HG03575 (cell line): Measurements from ENCODE around the gene TOMM22.

ENCODE experiments used
- ATAC-seq: cut with Tn5 transposase; IDR thresholded peaks from one replicate; pipeline ENCODE4 v1.9.1; 2021; ENCODE audit not compliant: unreplicated experiment, insufficient number of reproducible peaks, low FRiP score; ENCODE audit errors: extremely low read depth

Gene TOMM22

GRCh38 chr22:38694049-38694448 lies 12.3 kb downstream of the TOMM22 start:
- no peak for ATAC-seq

- no peak for ATAC-seq
Observed at GRCh38 chr22:38694940-38695339, 13.2 kb downstream of the TOMM22 start.

- no peak for ATAC-seq
Observed at GRCh38 chr22:38696606-38697424, 15.1 kb downstream of the TOMM22 start.

- no peak for ATAC-seq
Observed at GRCh38 chr22:38697425-38698089, 15.8 kb downstream of the TOMM22 start.

- no peak for ATAC-seq
Observed at GRCh38 chr22:38698407-38699094, 16.8 kb downstream of the TOMM22 start.

- no peak for ATAC-seq
Observed at GRCh38 chr22:38699143-38699542, 17.4 kb downstream of the TOMM22 start.

GRCh38 chr22:38699784-38700183 lies 18.0 kb downstream of the TOMM22 start:
- no peak for ATAC-seq

GRCh38 chr22:38700270-38700788 lies 18.6 kb downstream of the TOMM22 start:
- no peak for ATAC-seq

- ATAC-seq, result no peak
Observed at GRCh38 chr22:38700789-38701628, 19.3 kb downstream of the TOMM22 start, which contains the start of gene JOSD1. Gene JOSD1, minus strand, starts transcription at chr22:38700943. Its CDS starts 956 bp downstream, at chr22:38699987.

GRCh38 chr22:38704654-38705234 lies 23.0 kb downstream of the TOMM22 start:
- no peak for ATAC-seq

- ATAC-seq, result peak; percentile 53
Observed at GRCh38 chr22:38705235-38706100, 23.7 kb downstream of the TOMM22 start, which contains the start of gene GTPBP1. Gene GTPBP1, plus strand, starts transcription at chr22:38705944. Its CDS starts 12 bp downstream, at chr22:38705956.

- no peak for ATAC-seq
Observed at GRCh38 chr22:38706101-38706900, 24.5 kb downstream of the TOMM22 start.

- ATAC-seq, result no peak
Observed at GRCh38 chr22:38706901-38707195, 25.1 kb downstream of the TOMM22 start.

- ATAC-seq, result no peak
Observed at GRCh38 chr22:38707346-38707745, 25.6 kb downstream of the TOMM22 start.

- no peak for ATAC-seq
Observed at GRCh38 chr22:38707984-38708383, 26.2 kb downstream of the TOMM22 start.

GRCh38 chr22:38709306-38709705 lies 27.5 kb downstream of the TOMM22 start:
- no peak for ATAC-seq

- no peak for ATAC-seq
Observed at GRCh38 chr22:38710351-38710750, 28.6 kb downstream of the TOMM22 start.
